Measurements from ENCODE around the gene CFAP221.

DNA sequence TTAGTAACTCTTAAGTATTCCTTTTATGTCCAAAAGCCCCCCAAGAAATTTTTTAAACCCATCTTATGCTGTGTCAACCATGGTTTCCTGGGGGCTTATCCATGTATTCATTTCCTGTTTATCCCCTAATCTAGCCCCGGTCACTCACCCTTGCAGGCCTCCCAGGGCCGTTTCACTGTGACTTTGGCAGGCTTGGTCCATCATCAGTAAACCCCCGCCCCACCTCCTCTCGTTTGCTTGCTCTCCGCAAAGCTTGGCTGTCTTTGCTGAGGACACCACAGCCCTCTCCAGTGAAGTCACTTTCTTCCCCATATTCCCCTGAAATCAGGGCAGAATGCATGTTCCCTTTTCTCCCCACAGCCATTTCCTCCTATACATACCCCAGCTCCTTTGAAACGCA is 127.5 kb downstream of the CFAP221 start:
- TF ChIP-seq, protein P1, sequence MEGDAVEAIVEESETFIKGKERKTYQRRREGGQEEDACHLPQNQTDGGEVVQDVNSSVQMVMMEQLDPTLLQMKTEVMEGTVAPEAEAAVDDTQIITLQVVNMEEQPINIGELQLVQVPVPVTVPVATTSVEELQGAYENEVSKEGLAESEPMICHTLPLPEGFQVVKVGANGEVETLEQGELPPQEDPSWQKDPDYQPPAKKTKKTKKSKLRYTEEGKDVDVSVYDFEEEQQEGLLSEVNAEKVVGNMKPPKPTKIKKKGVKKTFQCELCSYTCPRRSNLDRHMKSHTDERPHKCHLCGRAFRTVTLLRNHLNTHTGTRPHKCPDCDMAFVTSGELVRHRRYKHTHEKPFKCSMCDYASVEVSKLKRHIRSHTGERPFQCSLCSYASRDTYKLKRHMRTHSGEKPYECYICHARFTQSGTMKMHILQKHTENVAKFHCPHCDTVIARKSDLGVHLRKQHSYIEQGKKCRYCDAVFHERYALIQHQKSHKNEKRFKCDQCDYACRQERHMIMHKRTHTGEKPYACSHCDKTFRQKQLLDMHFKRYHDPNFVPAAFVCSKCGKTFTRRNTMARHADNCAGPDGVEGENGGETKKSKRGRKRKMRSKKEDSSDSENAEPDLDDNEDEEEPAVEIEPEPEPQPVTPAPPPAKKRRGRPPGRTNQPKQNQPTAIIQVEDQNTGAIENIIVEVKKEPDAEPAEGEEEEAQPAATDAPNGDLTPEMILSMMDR (IDR thresholded peaks at IDR 0.05) = no peak
- no peak for TF ChIP-seq POLR2AphosphoS5 (IDR thresholded peaks at IDR 0.05)
- TF ChIP-seq POLR2A (IDR thresholded peaks at IDR 0.05) = no peak
